HS-27A (cell line): ENCODE results near the gene USP37.

Experiments
- DNase-seq: peaks from one replicate; pipeline ENCODE4 v3.0.0-alpha.2; 2012; ENCODE audit warnings: low read depth, missing footprints

Gene USP37, protein sequence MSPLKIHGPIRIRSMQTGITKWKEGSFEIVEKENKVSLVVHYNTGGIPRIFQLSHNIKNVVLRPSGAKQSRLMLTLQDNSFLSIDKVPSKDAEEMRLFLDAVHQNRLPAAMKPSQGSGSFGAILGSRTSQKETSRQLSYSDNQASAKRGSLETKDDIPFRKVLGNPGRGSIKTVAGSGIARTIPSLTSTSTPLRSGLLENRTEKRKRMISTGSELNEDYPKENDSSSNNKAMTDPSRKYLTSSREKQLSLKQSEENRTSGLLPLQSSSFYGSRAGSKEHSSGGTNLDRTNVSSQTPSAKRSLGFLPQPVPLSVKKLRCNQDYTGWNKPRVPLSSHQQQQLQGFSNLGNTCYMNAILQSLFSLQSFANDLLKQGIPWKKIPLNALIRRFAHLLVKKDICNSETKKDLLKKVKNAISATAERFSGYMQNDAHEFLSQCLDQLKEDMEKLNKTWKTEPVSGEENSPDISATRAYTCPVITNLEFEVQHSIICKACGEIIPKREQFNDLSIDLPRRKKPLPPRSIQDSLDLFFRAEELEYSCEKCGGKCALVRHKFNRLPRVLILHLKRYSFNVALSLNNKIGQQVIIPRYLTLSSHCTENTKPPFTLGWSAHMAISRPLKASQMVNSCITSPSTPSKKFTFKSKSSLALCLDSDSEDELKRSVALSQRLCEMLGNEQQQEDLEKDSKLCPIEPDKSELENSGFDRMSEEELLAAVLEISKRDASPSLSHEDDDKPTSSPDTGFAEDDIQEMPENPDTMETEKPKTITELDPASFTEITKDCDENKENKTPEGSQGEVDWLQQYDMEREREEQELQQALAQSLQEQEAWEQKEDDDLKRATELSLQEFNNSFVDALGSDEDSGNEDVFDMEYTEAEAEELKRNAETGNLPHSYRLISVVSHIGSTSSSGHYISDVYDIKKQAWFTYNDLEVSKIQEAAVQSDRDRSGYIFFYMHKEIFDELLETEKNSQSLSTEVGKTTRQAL

DNA sequence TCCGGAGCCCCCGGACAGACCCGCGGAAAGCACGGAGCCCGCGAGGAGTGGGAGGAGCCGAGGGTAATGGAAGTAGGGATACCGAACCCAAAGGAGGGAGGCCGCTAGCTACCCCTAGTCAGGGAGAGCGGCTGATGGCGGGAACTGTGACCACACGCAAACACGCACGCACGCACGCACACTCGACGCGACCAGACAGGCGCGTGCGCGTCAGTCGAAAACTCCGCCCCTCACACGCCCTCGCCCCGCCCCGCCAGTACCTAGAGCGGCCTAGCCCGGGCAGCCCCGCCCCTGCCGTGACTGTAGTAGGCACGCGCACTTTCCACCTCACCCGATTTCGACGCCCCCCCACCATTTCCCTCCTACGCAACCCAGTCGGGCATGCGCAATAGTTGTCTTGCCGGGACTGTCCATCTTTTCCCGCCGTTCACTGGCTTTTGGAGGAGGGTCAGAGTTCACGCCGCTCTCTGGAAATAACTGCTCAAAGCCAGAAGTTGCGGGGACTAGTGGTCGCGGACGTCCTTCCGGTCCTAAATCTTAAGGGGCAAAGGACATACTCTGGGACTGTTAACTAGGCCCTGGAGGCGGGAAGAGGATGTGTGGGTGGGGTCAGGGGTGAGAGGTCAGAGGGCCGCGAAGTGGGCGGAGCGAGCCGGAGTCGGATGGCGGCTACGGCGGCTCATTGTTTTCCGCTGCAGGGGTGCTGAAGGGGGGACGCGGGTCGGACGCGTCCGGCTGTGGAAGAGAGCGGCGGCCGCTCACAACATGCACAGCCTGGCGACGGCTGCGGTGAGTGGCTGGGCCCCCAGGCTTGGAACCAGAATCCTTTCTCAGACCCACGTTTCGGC is at the start of gene USP37, which contains the start of gene CNOT9:
USP37 (minus strand) TSS at position 162 of the 848 bp plus-strand sequence. CDS start 9,698 bp downstream, outside the sequence.
CNOT9 (plus strand) TSS at position 650 of the 848 bp plus-strand sequence; CDS start at position 766, 116 bp downstream.
- DNase-seq = peak; percentile 79

GRCh38 chr2:218615868-218616315 is 47.7 kb upstream of the USP37 start:
- DNase-seq = no peak

DNA sequence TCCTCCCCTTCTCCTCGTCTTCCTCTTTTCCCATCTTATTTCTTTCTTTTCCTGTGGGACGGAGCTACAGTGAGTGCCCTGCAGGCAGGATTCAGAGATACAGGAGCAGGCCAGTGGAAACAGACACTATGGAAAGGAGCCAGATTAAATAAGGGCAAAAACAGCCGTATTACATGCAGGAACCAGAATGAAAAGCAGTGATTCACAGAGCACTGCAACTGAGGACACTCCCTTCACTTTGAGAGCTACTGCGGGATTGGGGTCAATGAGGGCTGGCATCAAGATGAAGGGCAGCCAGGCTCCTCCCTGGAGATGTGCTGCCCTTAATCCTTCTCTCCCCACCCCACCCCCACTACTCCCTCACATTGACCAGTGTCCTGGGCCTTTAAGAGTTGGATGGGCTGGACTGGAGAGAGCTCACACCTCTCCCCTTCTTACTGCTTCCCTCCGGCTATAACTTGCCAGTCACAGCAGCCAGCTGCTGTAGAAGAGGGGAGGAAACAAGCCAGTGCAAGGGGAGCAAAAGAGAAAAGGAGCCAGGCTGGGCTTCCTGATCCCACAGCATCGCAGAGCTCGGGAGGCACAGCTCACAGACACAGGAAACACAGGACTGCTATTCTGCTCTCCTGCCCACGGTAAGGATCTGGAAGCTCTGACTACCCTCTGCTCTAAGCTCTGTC is 39.4 kb upstream of the USP37 start, which contains the start of gene PLCD4:
PLCD4 (plus strand) TSS at position 464 of the 680 bp plus-strand sequence. CDS start 7,841 bp downstream, outside the sequence.
- DNase-seq = no peak

DNA sequence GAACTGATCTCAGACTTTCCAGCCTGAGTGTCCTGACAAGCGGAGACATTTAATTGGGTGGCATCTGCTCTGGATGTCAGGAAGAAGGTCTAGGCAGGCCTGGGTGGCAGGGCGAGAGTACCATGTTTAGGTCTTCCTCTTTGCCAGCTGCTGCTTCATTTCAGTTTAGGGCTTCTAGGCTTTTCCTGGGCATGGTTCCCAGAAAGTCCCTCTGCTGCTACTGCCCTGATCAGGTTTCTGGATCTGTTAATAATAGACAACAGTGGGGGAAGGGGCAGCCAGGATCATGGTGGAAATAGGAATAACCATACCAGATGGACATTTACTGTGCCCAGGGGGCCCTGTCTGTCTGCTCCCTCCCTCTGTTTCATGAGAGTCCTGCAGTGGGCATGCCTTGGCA is 37.3 kb upstream of the USP37 start:
- DNase-seq = no peak

GRCh38 chr2:218585541-218585940 is 17.4 kb upstream of the USP37 start:
- DNase-seq = no peak

DNA sequence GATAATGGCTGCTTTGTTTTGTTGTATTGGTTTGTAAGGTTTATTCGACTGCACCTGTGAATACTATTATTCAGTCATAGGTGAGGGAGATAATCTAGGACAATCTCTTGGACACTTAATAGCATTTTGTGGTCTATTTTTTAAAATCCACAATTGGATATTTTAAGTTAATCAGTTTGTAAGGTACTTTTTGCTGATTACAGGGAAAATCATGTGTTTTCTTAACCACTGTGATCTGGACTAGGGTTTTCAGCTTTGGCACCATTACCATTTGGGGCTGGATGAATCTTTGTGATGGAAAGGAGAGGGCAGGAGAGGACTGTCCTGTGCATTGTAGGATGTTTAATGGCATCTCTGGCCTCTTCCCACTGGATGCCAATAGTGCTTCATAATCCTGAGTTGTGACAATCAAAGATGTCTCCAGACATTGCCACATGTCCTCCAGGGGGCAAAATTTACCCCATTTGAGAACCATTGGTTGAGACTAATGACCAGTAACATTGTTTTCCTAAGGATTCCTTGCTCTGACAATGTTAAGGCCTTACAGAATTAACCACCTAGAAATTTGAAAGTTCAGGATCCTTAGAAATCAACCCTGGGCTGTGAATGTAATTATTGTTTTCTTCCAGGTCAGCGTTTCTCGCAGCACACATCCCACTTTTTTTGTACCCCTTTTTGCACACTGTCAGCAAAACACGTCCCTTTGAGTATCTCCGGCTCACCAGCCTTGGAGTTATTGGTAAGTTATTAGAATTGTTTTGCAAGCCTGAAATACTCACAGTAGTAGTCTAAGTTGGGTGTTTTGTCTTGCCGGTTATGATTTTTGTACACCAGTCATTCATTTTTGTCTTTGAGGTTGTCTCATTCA is 16.1 kb upstream of the USP37 start:
- DNase-seq = no peak

DNA sequence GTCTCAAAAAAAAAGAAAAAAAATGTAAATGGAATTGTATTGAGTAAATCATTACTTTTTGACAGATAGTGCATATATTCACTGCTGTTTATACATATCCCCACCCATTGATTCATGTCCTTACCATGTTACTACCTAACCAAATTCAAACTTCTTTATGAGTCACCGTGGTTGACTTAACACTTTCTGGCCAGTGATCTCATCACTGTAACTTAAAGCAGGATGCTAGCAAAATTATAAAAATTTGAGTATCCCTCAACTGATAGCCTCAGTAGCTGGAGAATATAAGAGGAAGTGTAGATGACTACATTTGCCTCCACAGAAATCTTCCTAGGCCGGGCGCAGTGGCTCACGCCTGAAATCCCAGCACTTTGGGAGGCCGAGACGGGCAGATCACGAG is 13.9 kb upstream of the USP37 start:
- DNase-seq = peak; percentile 61

DNA sequence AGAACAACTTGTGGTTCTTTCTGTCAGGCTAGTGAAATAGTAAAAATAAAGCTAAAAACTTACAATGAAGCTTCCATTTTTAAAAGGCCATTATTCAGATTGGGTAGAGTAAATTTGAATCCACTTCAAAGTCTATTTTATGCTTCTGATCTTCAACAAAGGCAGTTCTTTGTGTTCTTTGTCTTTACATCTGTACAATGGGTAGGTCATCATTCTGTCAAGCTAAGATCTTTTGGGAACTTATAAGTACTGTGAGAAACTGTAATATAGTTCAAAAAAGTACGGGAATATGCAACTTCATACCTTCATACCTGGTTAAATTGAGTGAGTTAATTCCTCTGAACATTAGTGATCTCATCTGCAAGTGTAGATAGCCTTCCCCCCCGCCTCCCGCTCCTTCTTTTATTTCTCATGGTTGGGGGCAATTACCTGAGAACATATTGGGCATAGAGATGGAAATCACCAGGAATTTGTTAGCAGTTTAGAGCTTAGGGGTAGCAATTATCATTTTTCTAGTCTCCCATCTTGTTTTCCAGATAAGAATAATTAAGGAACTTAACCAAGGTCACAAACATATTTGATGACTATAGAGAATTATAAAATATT is 10.2 kb upstream of the USP37 start:
- DNase-seq = no peak

DNA sequence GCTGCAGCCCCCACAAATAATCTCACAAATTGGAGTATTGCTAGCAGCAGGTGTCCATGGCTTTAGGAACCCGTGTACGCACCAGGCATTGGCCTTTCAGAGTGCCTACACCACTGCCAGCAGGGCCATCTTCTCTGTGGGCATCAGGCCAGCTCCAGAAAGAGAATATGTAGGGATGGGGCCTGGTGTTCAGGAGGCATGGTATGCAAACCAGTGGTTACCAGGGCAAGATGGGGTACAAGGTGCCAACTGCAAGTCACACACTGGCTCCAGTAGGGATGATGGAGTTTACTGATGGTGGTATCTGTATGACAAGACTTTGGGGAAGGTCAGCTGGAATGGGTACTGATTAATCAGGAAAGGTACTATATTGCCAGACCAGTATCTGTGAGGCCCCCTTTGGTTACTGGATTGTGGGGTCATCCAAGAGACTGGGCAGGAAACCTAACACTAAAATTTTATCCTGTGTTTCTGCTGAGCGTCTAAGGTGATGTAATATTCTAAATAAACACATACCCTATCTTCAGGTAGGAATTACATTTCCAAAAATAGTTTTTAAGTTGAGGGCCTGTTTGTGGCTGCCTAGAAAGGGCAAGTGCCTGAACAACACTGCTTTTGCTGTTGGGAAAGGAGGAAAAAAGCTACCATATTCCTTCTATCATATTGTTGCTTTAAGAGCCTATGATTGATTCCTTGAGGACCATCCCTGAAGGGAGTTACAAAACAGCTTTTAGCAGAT is 9.5 kb upstream of the USP37 start:
- DNase-seq = no peak

GRCh38 chr2:218576854-218577253 is 8.7 kb upstream of the USP37 start:
- no peak for DNase-seq

- DNase-seq = no peak
Measured at GRCh38 chr2:218570850-218571249, 2.7 kb upstream of the USP37 start.

- no peak for DNase-seq
Measured at GRCh38 chr2:218569661-218570500, 1.7 kb upstream of the USP37 start.

GRCh38 chr2:218569038-218569431 is 884 bp upstream of the USP37 start:
- no peak for DNase-seq

DNA sequence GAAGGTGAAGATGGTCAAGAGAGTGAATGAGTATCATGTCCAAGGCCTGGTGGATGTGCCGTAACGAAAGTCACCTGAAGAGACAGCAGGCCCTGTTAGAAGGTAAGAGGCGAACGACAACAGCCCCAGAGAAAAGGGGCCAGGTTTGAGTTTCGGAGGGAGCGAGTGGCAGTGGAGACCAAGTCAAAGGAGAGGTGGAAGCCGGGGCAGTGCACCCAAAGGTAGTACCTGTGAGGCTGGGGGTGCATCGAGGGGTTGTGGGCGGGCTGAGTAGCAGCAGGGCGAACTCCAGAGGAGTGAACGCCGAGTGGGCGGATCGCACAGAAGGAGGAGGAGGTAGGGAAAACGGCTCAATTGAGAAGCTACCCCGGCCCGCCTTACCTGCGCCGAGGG is 358 bp downstream of the USP37 start:
- DNase-seq = no peak

GRCh38 chr2:218566296-218566695 is 1.9 kb downstream of the USP37 start:
- no peak for DNase-seq

GRCh38 chr2:218564056-218564455 is 4.1 kb downstream of the USP37 start:
- DNase-seq = no peak

- no peak for DNase-seq
Measured at GRCh38 chr2:218558986-218559385, 9.2 kb downstream of the USP37 start.

DNA sequence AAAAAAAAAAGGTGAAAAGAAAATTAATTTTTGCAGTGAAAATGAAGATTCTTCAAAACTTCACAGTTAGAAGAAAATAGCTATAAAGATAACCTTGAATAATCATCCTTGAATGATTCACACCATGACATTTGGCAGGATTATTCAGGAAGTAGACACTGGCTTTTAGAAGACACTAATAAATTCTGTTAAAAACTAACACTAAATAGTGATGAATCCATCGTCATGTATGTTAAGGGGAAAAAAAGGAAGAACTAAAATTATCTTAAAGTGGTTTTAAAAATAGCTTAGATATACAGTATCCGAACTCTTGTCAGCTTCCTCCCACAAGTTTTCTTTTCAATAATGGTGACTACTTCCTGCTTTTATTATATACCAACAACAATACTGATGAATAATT is 10.2 kb downstream of the USP37 start:
- no peak for DNase-seq
